Measurements from ENCODE around the gene SLC25A41. TPM values are rescaled to one million over a fixed set of nuclear protein-coding genes. Genes with fewer than 3 reads are reported as not detected.

Gene SLC25A41
- total and polyA plus RNA-seq, 2 of the 8 experiments (the other 6 are each of a cell fraction or from before 2014, with no cell fraction given): 0.50 TPM; not detected in 1

- TF ChIP-seq TBP (IDR thresholded peaks at IDR 0.05; ENCODE audit: low read depth, low read length): no peak
- TF ChIP-seq, protein P1, sequence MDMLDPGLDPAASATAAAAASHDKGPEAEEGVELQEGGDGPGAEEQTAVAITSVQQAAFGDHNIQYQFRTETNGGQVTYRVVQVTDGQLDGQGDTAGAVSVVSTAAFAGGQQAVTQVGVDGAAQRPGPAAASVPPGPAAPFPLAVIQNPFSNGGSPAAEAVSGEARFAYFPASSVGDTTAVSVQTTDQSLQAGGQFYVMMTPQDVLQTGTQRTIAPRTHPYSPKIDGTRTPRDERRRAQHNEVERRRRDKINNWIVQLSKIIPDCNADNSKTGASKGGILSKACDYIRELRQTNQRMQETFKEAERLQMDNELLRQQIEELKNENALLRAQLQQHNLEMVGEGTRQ (IDR thresholded peaks at IDR 0.05; ENCODE audit: low read length): no peak
These were observed 46.4 kb upstream of the SLC25A41 start (continued) for GRCh38 chr19:6479836-6480398.

Measured in H1 (cell line).